Mucosa of descending colon (tissue), 3 donors: ENCODE results near the gene RIIAD1. TPM values are rescaled to one million over a fixed set of nuclear protein-coding genes. Genes with fewer than 3 reads are reported as not detected.

Experiments used
- ATAC-seq: fragments of 200-7000 bp; cut with Tn5 transposase; one replicate; pipeline ENCODE4 v1.9.1; 2020; ENCODE audit warnings: mild to moderate bottlenecking, moderate library complexity
- DNase-seq, 3 donors: peaks; one replicate each; pipeline ENCODE4 v3.0.0-alpha.2; 2020
- H3K36me3 ChIP-seq: fragments of 200-600 bp; one replicate; pipeline ENCODE4 v1.8.0; 2021; ENCODE audit warnings: low read depth, mild to moderate bottlenecking
- H3K4me1 ChIP-seq: fragments of 200-600 bp; one replicate; pipeline ENCODE4 v1.8.0; 2021; ENCODE audit warnings: low read depth, mild to moderate bottlenecking
- H3K4me3 ChIP-seq: fragments of 200-600 bp; one replicate; pipeline ENCODE4 v1.8.0; 2021; ENCODE audit warnings: mild to moderate bottlenecking
- H3K9me3 ChIP-seq: fragments of 200-600 bp; one replicate; pipeline ENCODE4 v1.8.0; 2021; ENCODE audit warnings: mild to moderate bottlenecking
- intact Hi-C, 2 donors: fragments of 100-400 bp; cut with DNase I in 1 of 2; cut with micrococcal nuclease in 1 of 2; formaldehyde crosslinking; loops; one replicate each; pipeline versions ENCODE4 v1.11.0 to v1.11.1; 2022; cut with DNase I, micrococcal nuclease
- total RNA-seq, 3 donors: library from RNA; stranded (reverse); fragmentation: NEBNext Ultra II Directional in 2 of 3; extraction: Animal tissue kit (Norgen Biotek cat#: 25700) in 2 of 3; gene quantifications; one replicate each; pipeline versions ENCODE4 v1.2.1 to v1.2.4, GENCODE V29; 2021 to 2023
- TF ChIP-seq, protein P1 (sequence below): fragments of 200-600 bp; IDR thresholded peaks from one replicate; pipeline ENCODE4 v1.8.0; 2022; ENCODE audit warnings: antibody characterized with exemption, mild to moderate bottlenecking
- donor health status: DM: no; HTN: no; CAD: no; lungs with moderate emphysema.
- donor health status: DM: no; HTN: no; CAD: no.
- donor health status: DM: no; HTN: yes; CAD: no.

Gene RIIAD1
- total RNA-seq, 3 donors from 2014 or later: not detected

DNA sequence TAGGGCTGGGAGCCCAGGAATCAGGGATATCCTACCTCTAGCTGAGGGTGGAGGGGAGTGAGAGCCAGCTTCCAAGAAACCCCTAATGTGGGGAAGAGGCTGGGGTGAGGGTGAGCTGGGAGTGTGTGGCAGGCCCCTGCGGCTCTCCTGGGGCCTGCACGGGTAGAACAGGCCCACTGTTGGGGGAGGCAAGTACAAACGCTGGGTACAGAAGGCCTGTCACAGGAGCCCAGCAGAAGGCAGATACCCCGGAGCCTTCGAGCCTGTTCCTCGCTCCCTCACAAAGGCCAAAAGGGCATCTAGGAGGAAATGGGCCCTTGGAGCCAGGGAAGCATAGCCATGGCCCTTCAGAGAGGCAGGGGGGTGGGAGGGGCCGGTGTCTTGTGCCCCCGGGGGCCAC, 18.4 kb upstream of the RIIAD1 start:
- TF ChIP-seq, protein P1, sequence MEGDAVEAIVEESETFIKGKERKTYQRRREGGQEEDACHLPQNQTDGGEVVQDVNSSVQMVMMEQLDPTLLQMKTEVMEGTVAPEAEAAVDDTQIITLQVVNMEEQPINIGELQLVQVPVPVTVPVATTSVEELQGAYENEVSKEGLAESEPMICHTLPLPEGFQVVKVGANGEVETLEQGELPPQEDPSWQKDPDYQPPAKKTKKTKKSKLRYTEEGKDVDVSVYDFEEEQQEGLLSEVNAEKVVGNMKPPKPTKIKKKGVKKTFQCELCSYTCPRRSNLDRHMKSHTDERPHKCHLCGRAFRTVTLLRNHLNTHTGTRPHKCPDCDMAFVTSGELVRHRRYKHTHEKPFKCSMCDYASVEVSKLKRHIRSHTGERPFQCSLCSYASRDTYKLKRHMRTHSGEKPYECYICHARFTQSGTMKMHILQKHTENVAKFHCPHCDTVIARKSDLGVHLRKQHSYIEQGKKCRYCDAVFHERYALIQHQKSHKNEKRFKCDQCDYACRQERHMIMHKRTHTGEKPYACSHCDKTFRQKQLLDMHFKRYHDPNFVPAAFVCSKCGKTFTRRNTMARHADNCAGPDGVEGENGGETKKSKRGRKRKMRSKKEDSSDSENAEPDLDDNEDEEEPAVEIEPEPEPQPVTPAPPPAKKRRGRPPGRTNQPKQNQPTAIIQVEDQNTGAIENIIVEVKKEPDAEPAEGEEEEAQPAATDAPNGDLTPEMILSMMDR: no peak
- no peaks in the 10 kb centered on the region for H3K36me3 ChIP-seq
- H3K4me3 ChIP-seq: no peak overlapping the region
- intact Hi-C loops: no loop called here
- no peak for DNase-seq
- peaks cover 2% of the 10 kb centered on the region for H3K4me1 ChIP-seq
- no peak for ATAC-seq
- H3K9me3 ChIP-seq: no peaks in the 10 kb centered on the region

DNA sequence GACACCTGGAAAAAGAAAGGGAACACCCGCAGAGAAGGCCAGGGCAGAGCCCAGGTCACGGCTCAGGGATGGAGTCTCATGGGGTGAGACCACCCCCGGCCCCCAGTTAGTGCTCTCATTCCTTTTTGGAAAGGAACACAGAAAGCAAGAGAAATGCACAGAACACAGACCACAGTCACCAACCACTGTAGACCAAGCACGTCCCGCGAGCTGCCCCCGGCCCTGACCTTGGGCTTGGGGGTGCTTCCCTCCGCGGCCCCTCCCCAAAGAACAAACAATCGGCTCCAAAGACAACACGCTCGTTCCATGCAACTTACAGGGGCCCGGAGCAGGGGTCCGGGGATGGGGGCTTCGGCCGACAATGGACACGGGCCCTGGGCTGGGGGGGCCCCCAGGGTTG, 17.5 kb upstream of the RIIAD1 start:
- no peak overlapping the region for H3K4me3 ChIP-seq
- TF ChIP-seq, protein P1: no peak
- intact Hi-C loops: no loop called here
- DNase-seq: no peak
- no peak for ATAC-seq
- no peaks in the 10 kb centered on the region for H3K9me3 ChIP-seq
- peaks cover 2% of the 10 kb centered on the region for H3K4me1 ChIP-seq
- H3K36me3 ChIP-seq: no peaks in the 10 kb centered on the region

DNA sequence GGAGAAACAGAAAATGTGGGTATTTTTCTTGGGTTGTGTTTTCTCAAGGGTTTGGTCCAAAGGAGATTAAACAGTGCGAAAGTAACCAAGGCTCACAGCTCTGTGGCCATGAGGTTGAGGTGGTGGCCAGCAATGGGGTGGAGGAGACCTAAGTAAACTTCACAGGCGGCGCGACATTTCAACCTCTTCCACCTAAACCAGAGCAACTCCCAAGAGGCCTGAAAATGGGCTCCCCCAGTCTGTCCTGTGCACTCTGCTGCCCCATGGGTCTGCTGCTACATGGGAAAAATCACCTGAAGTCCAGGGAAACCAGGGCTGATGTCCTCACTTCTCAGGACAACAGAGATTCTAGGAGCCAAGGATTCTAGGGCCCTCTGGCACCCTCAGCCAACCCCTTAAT, 17.1 kb upstream of the RIIAD1 start:
- DNase-seq (no peak), ATAC-seq (no peak)
- Histone ChIP-seq H3K9me3 (no peaks in the 10 kb centered on the region), H3K4me1 (peaks cover 2% of the 10 kb centered on the region), H3K36me3 (no peaks in the 10 kb centered on the region), H3K4me3 (no peak overlapping the region)
- TF ChIP-seq, protein P1: no peak
- intact Hi-C loops: no loop called here

DNA sequence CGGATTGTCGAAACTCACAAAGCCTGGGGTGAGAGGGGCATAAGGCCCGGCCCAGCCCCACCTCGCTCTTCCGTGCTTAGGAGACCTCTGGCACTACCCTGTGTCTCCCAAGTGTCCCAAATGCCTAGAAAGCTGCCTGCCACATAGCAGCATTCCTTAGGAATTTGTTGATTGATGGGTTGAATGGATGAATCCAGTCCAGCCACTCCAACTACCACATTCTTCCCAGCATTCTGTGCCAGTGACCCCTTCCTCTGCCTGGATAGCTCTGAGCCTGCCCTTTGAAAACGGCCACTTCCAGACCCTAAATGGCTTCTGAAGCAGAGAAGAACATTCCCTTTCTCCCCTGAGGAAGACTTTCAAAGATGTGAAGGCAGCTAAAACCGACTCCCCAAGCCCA, 16.2 kb upstream of the RIIAD1 start:
- intact Hi-C loops: no loop called here
- TF ChIP-seq, protein P1: no peak
- no peak for ATAC-seq
- H3K4me1 ChIP-seq: peaks cover 2% of the 10 kb centered on the region
- no peaks in the 10 kb centered on the region for H3K36me3 ChIP-seq
- no peaks in the 10 kb centered on the region for H3K9me3 ChIP-seq
- H3K4me3 ChIP-seq: no peak overlapping the region
- no peak for DNase-seq

DNA sequence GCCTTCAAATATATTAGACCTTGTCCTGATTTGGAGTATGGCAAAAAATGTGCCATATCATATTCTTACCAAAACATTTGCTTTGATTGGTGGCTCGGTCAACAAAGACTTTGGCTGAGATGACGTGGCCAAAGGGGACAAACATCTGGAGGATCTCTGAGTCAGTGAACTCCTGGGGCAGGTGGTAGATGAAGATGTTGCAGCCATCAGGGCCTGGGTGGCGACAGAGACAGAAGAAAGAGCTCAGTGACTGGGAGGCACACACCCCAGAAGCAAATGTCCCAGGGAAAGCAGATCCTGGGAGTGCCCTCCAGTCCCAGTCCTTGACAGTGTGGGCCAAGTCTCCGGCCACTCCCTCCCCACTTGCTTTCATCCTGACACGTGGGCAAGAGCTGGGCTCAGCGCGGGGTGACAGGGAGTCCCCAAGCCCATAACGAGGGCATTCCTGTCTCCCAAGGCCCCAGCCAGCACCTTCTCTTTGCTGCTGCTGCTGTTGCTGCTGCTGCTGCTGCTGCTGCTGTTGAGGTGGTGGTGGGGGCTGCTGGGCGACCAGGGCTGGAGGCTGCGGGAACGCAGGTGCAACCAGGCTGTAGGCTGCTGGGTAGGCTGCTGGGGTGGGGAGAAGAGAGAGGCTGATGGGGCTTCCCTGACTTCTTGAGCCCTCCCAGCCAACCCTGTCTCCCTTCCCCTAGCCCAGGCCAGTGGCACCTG, 15.4 kb upstream of the RIIAD1 start:
- Histone ChIP-seq H3K36me3 (no peaks in the 10 kb centered on the region), H3K4me3 (no peak overlapping the region), H3K9me3 (no peaks in the 10 kb centered on the region), H3K4me1 (peaks cover 2% of the 10 kb centered on the region)
- intact Hi-C loops: no loop called here
- DNase-seq (peak in 1 of 3 donors; percentile 33), ATAC-seq (peak; percentile 83)
- TF ChIP-seq, protein P1: no peak
